ENCODE results near the gene PACSIN2. TPM values are rescaled to one million over a fixed set of nuclear protein-coding genes. Genes with fewer than 3 reads are reported as not detected.

The PACSIN2 gene
- total RNA-seq, 1 donor from 2014 or later = 93.7 TPM

DNA sequence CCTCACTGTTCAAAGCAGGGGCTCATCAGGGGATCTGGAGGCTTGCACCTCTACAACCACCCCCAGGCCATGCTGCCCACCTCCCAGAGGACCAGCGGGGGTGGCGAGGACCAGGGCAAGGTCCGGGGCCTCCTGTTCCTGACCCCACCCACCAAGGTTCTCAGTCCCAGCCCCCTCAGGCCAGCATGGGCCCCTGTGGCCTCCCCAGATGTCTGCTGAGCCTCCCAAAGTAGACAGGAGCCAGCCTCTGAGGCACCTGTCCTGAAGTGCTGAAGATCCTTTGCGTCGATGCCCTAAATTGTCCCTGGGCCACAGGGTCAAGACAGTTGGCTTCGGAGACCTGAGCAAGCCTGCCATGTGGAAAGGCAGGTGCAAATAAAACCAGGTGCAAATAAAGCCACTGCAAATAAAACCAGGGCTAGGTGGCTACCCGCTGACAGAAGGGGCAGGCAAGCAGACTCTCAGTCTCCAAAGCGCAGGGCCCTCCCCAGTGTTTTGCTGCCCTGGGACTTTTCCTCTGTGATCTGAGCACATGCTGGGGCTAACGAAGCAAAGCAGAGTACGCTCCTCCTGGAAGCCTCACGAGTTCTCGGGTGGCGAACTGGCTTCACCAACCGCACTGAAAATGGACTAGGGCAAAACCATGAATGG, 135.5 kb downstream of the PACSIN2 start:
- H3K36me3 Mint-ChIP-seq (ENCODE audit: low read depth, unreplicated experiment) = peaks cover 21% of the 10 kb centered on the region
- H3K27ac Mint-ChIP-seq (ENCODE audit: unreplicated experiment) = peak overlapping the region; percentile 53
- H3K9me3 Mint-ChIP-seq (ENCODE audit: unreplicated experiment) = no peaks in the 10 kb centered on the region
- peak overlapping the region; percentile 53 for H3K4me3 Mint-ChIP-seq (ENCODE audit: unreplicated experiment)
- H3K27me3 Mint-ChIP-seq (ENCODE audit: unreplicated experiment) = peaks cover 5% of the 10 kb centered on the region
- no peak for DNase-seq (ENCODE audit: low spot score)
- H3K4me1 Mint-ChIP-seq (ENCODE audit: unreplicated experiment) = no peaks in the 10 kb centered on the region
- TF ChIP-seq, protein P1, sequence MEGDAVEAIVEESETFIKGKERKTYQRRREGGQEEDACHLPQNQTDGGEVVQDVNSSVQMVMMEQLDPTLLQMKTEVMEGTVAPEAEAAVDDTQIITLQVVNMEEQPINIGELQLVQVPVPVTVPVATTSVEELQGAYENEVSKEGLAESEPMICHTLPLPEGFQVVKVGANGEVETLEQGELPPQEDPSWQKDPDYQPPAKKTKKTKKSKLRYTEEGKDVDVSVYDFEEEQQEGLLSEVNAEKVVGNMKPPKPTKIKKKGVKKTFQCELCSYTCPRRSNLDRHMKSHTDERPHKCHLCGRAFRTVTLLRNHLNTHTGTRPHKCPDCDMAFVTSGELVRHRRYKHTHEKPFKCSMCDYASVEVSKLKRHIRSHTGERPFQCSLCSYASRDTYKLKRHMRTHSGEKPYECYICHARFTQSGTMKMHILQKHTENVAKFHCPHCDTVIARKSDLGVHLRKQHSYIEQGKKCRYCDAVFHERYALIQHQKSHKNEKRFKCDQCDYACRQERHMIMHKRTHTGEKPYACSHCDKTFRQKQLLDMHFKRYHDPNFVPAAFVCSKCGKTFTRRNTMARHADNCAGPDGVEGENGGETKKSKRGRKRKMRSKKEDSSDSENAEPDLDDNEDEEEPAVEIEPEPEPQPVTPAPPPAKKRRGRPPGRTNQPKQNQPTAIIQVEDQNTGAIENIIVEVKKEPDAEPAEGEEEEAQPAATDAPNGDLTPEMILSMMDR (IDR thresholded peaks at IDR 0.05; ENCODE audit: unreplicated experiment) = no peak

DNA sequence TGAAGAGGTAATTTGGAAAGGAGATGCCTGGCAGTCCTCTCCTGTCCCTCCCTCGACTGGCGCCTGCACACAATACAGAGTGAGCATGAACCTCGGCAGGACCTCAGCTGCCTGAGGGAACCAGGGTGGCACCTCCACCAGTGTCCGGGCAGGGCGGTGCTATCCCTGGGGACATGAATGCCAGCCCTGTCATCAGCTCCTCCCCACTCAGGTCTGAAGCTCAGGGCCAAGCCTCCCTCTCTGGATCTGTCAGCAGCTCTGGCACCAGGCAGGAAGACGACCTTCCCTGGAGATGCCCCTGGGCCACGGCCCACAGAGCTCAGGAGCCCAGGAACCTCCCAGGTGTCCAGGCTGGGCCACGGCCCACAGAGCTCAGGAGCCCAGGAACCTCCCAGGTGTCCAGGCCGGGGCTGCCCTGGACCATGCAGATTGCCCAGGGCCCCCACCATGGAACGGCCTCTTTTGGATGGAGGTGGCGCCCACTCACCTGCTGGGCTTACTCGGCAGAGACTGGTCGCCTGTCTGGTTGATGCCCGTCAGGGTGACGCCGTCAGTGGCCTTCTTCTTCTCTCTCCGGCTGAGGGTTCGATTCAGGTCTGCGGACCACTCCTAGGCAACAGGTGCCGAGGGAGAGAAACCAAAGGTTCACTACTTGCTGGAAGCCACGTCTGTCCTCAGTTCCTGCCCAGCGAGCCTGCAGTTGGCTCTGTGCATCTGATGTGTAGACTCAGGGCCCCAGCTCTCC, 136.2 kb downstream of the PACSIN2 start:
- Mint-ChIP-seq H3K36me3 (ENCODE audit: low read depth, unreplicated experiment) (peaks cover 21% of the 10 kb centered on the region), H3K4me1 (ENCODE audit: unreplicated experiment) (no peaks in the 10 kb centered on the region), H3K27ac (ENCODE audit: unreplicated experiment) (no peak overlapping the region), H3K4me3 (ENCODE audit: unreplicated experiment) (no peak overlapping the region), H3K27me3 (ENCODE audit: unreplicated experiment) (peaks cover 5% of the 10 kb centered on the region), H3K9me3 (ENCODE audit: unreplicated experiment) (no peaks in the 10 kb centered on the region)
- TF ChIP-seq, protein P1 (IDR thresholded peaks at IDR 0.05; ENCODE audit: unreplicated experiment) = no peak
- DNase-seq (ENCODE audit: low spot score) = no peak

DNA sequence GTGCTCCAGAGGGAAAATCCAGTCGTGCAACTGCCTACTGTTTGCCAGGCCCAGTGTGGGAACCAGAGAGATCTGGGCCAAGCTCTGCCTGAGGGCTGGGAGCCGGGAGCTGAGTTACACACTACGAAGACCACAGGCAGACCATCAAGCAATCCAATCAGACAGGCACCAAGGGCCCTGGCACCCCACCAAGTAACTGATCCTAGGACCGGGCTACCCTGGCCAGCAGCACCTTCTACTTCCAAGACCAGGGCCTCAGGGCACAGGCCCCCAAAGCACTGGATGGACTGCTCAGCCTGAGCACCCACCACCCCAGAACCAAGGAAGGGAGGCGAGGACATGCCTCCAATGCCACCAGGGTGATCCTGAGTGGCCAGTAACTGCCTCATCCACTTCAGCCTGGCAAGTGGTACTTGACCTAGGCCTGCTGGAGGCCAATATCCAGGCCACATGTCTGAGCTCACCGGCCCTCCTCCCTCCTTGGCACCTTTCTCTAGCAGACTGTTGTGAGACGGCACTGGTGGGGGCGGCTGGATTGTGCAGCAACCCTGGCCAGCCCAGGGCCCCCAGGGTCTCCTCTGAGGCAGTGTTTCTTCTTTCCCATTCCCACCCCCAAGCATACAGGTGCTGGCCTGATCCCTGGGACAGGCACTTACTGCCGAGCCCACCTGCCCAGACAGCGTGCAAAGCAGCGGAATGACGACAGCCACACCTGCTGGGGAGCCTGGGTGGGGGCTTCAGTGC, 137.2 kb downstream of the PACSIN2 start:
- Mint-ChIP-seq H3K27ac (ENCODE audit: unreplicated experiment) (no peak overlapping the region), H3K36me3 (ENCODE audit: low read depth, unreplicated experiment) (peaks cover 22% of the 10 kb centered on the region), H3K4me3 (ENCODE audit: unreplicated experiment) (no peak overlapping the region), H3K27me3 (ENCODE audit: unreplicated experiment) (peaks cover 5% of the 10 kb centered on the region), H3K4me1 (ENCODE audit: unreplicated experiment) (no peaks in the 10 kb centered on the region), H3K9me3 (ENCODE audit: unreplicated experiment) (no peaks in the 10 kb centered on the region)
- TF ChIP-seq, protein P1 (IDR thresholded peaks at IDR 0.05; ENCODE audit: unreplicated experiment) = no peak
- no peak for DNase-seq (ENCODE audit: low spot score)

DNA sequence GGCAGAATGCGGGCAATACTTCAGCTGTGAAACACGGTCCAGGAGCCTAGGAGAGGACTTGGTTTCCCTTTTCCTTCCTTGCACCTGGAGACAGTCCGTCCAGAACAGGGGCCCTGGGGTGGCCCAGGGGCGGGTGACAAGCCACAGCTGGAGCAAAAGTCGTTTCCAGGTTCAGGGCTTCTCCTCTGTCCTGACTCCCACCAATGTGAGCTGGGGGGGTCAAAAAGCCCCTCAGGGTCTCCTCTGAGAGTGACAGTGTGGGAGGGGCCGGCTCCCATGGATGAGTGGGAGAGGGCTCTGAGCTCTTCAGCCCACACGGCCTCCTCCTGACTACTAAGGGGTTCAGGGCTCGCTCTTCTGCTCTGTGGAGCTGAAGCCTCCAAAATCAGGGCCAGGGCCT, 137.8 kb downstream of the PACSIN2 start:
- Mint-ChIP-seq H3K4me1 (ENCODE audit: unreplicated experiment) (no peaks in the 10 kb centered on the region), H3K27ac (ENCODE audit: unreplicated experiment) (no peak overlapping the region), H3K4me3 (ENCODE audit: unreplicated experiment) (no peak overlapping the region), H3K36me3 (ENCODE audit: low read depth, unreplicated experiment) (peaks cover 21% of the 10 kb centered on the region), H3K9me3 (ENCODE audit: unreplicated experiment) (no peaks in the 10 kb centered on the region), H3K27me3 (ENCODE audit: unreplicated experiment) (peaks cover 5% of the 10 kb centered on the region)
- DNase-seq (ENCODE audit: low spot score) = no peak
- TF ChIP-seq, protein P1 (IDR thresholded peaks at IDR 0.05; ENCODE audit: unreplicated experiment) = no peak

All from endothelial cell (in vitro differentiated cells).